ENCODE measurements around the gene SRXN1.

DNA sequence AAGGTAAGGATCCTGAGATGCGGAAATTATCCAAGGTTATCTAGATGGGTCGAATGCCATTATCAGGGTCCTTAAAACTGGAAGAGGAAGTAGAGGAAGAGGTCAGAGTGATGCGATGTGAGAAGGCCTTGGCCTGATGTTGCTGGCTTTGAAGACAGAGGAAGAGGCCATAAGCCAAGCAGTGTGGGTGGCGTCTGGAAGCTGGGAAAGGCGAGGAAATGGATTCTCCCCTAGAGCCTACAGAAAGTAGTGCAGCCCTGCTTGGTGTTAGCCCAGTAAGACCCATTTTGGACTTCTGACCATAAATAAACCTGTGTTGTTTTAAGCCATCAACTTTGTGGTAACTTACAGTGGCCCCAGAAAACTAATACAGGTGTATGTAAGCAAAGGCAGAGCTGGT is 2.0 kb downstream of the SRXN1 start:
- TF ChIP-seq POLR2AphosphoS5 (IDR thresholded peaks at IDR 0.05) (no peak), POLR2A (IDR thresholded peaks at IDR 0.05) (no peak)
- TF ChIP-seq, protein P1, sequence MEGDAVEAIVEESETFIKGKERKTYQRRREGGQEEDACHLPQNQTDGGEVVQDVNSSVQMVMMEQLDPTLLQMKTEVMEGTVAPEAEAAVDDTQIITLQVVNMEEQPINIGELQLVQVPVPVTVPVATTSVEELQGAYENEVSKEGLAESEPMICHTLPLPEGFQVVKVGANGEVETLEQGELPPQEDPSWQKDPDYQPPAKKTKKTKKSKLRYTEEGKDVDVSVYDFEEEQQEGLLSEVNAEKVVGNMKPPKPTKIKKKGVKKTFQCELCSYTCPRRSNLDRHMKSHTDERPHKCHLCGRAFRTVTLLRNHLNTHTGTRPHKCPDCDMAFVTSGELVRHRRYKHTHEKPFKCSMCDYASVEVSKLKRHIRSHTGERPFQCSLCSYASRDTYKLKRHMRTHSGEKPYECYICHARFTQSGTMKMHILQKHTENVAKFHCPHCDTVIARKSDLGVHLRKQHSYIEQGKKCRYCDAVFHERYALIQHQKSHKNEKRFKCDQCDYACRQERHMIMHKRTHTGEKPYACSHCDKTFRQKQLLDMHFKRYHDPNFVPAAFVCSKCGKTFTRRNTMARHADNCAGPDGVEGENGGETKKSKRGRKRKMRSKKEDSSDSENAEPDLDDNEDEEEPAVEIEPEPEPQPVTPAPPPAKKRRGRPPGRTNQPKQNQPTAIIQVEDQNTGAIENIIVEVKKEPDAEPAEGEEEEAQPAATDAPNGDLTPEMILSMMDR (IDR thresholded peaks at IDR 0.05): no peak
